Lower leg skin (tissue), 4 donors: ENCODE data around the gene SYT1. TPM values are rescaled to one million over a fixed set of nuclear protein-coding genes. Genes with fewer than 3 reads are reported as not detected.

Experiments used
- DNase-seq, 2 donors: peaks; one replicate each; pipeline ENCODE4 v3.0.0-alpha.2; 2019; ENCODE audit warnings: low spot score in 2 of 2
- H3K4me3 ChIP-seq: fragments of 200-600 bp; sonication (generic); 2 replicates; pipeline ENCODE4 v1.5.1; 2017; ENCODE audit warnings: mild to moderate bottlenecking, low read depth; ENCODE audit not compliant: poor library complexity, severe bottlenecking
- CTCF ChIP-seq, 3 donors: fragments of 450-650 bp; IDR thresholded peaks; one replicate each; pipeline ENCODE4 v1.5.1; 2016; ENCODE audit warnings: antibody characterized with exemption in 3 of 3, mild to moderate bottlenecking in 3 of 3, moderate library complexity in 2 of 3
- POLR2A ChIP-seq, 2 donors: fragments of 450-650 bp; IDR thresholded peaks; one replicate each; pipeline ENCODE4 v1.6.1; 2016 to 2017; ENCODE audit warnings: antibody characterized with exemption in 2 of 2, mild to moderate bottlenecking in 1 of 2, moderate library complexity in 1 of 2
- WGBS, 2 donors: methylation state at CpG; one replicate each; pipeline ENCODE4 v1.1.5; 2018; 5-methylcytosine and 5-hydroxymethylcytosine counted together
- intact Hi-C: fragments of 100-400 bp; cut with DNase I; formaldehyde crosslinking; loops from one replicate; pipeline ENCODE4 v1.15.0; 2023; ENCODE audit warnings: low total_unique reads
- total RNA-seq, 4 donors: library from RNA; depleted of rRNA; stranded (reverse); fragments of >200 nt; gene quantifications; one replicate each; pipeline ENCODE4 v1.1.0, GENCODE V29; 2016

SYT1 gene
- total RNA-seq, 4 donors from 2014 or later = 0.15 to 0.49 (median 0.29) TPM

GRCh38 chr12:79438480-79439174 lies 574.1 kb downstream of the SYT1 start:
- 81 to 83% methylated on average over 3 of the region's 3 CpGs for WGBS, 2 donors
- no peak for TF ChIP-seq POLR2A (IDR thresholded peaks at IDR 0.05)
- DNase-seq = no peak
- no peak overlapping the region for H3K4me3 ChIP-seq
- intact Hi-C loops = loop anchor here (10.0 kb wide), 1 partner anchor 296 kb away; no protein-coding TSS in a partner anchor

- no peak overlapping the region for H3K4me3 ChIP-seq
- WGBS, 2 donors = 72 to 74% methylated on average over 3 of the region's 3 CpGs
- intact Hi-C loops = loop anchor here (10.0 kb wide), 1 partner anchor 296 kb away; no protein-coding TSS in a partner anchor
- TF ChIP-seq POLR2A (IDR thresholded peaks at IDR 0.05) (no peak), CTCF (IDR thresholded peaks at IDR 0.05) (no peak)
- no peak for DNase-seq
Measured at GRCh38 chr12:79439175-79439825, 574.7 kb downstream of the SYT1 start.

- TF ChIP-seq CTCF (IDR thresholded peaks at IDR 0.05) (no peak), POLR2A (IDR thresholded peaks at IDR 0.05) (no peak)
- H3K4me3 ChIP-seq = no peak overlapping the region
- no peak for DNase-seq
- intact Hi-C loops = no loop called here
- WGBS, 2 donors = 67 to 76% methylated on average over 4 of the region's 4 CpGs
Measured at GRCh38 chr12:79441534-79441933, 577.0 kb downstream of the SYT1 start.

- no peak for TF ChIP-seq CTCF (IDR thresholded peaks at IDR 0.05)
- TF ChIP-seq POLR2A (IDR thresholded peaks at IDR 0.05) = no peak
- no peak overlapping the region for H3K4me3 ChIP-seq
- intact Hi-C loops = no loop called here
- DNase-seq = no peak
Measured at GRCh38 chr12:79442396-79442795, 577.8 kb downstream of the SYT1 start.

GRCh38 chr12:79444089-79444488 lies 579.5 kb downstream of the SYT1 start:
- no peak overlapping the region for H3K4me3 ChIP-seq
- intact Hi-C loops = no loop called here
- TF ChIP-seq POLR2A (IDR thresholded peaks at IDR 0.05) (no peak), CTCF (IDR thresholded peaks at IDR 0.05) (no peak)

GRCh38 chr12:79448816-79449215 lies 584.2 kb downstream of the SYT1 start:
- 92 to 97% methylated on average over 11 of the region's 11 CpGs for WGBS, 2 donors
- intact Hi-C loops = no loop called here
- DNase-seq = no peak
- no peak overlapping the region for H3K4me3 ChIP-seq
- no peak for TF ChIP-seq POLR2A (IDR thresholded peaks at IDR 0.05)
- TF ChIP-seq CTCF (IDR thresholded peaks at IDR 0.05) = no peak

More at GRCh38 chr12:79444089-79444488, 579.5 kb downstream of the SYT1 start:
- DNase-seq = no peak
